Measurements from ENCODE around the gene PRDM4.
A peak's percentile ranks its signal among the peaks of the same experiment; 100 is the strongest.

The PRDM4 gene, protein sequence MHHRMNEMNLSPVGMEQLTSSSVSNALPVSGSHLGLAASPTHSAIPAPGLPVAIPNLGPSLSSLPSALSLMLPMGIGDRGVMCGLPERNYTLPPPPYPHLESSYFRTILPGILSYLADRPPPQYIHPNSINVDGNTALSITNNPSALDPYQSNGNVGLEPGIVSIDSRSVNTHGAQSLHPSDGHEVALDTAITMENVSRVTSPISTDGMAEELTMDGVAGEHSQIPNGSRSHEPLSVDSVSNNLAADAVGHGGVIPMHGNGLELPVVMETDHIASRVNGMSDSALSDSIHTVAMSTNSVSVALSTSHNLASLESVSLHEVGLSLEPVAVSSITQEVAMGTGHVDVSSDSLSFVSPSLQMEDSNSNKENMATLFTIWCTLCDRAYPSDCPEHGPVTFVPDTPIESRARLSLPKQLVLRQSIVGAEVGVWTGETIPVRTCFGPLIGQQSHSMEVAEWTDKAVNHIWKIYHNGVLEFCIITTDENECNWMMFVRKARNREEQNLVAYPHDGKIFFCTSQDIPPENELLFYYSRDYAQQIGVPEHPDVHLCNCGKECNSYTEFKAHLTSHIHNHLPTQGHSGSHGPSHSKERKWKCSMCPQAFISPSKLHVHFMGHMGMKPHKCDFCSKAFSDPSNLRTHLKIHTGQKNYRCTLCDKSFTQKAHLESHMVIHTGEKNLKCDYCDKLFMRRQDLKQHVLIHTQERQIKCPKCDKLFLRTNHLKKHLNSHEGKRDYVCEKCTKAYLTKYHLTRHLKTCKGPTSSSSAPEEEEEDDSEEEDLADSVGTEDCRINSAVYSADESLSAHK

DNA sequence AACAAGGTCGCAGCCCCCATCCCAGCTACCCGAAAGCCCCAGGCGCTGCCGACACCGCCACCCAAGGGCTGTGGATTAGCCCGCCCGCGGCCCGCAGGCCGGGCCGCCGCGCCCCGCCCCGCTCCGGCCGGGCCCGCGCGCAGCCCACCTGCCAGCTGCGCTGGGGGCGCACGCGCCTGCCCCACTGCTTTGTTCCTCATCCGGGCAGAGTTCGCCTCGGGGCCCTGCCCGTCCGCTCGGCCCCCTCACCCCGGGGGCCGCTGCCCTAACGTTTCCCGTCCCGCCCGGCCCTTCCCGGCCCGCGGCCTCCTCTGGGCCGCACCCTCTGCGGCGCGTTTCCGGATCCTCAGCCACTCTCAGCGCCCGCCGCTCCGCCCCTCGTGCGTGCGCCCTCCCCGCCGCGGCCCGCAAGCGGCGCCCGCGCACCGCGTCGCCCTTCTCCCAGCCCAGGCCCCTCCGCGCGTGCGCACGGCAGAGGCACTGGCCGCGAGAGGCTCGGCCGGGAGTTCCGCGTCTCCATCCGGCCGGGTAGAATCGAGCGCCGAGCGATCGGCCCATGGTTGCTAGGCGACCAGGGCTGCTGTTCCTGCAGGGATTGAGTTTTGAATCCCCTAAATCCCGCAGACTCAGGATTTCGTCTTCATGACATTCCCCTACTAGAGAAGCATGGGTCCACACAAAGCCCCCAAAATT, at the start of gene PRDM4:
Gene PRDM4, minus strand, starts transcription at position 329 of the 693 bp plus-strand sequence. CDS start 622 bp downstream, outside the sequence.
- peak; percentile 83 to 90 for DNase-seq

DNA sequence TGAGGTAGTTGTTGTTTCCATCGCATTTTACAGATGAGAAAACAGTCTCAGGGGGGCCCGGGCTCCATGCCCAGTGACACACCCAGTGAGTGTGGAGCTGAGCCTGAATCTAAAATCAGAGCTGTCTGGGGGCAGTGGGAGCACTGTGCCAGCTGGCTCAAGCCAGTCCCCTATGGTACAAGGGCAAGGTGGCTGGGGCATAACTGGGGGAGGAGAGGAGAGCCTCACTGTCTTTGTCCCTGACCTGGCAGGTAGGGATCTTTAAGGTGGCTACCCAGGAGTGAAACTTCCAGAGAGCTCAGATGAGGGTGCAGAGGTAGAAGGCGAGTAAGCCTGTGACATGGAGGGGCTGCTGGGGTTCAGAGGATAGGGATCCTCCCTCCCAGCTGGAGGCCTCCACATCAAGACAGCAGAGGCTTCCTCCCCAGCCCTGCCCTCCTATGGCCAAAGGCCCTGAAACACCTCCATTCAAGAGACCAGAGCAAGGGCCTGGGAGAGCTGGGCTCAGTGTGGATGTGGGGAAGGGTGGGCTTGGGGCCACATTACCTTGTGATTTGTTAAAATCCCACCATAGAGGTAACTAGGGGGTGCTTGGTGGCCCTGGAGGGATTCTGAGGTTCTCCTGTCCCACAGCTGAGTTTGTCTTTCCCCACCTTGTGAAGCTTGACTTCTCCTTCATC, 46.7 kb upstream of the PRDM4 start:
- DNase-seq, result no peak

DNA sequence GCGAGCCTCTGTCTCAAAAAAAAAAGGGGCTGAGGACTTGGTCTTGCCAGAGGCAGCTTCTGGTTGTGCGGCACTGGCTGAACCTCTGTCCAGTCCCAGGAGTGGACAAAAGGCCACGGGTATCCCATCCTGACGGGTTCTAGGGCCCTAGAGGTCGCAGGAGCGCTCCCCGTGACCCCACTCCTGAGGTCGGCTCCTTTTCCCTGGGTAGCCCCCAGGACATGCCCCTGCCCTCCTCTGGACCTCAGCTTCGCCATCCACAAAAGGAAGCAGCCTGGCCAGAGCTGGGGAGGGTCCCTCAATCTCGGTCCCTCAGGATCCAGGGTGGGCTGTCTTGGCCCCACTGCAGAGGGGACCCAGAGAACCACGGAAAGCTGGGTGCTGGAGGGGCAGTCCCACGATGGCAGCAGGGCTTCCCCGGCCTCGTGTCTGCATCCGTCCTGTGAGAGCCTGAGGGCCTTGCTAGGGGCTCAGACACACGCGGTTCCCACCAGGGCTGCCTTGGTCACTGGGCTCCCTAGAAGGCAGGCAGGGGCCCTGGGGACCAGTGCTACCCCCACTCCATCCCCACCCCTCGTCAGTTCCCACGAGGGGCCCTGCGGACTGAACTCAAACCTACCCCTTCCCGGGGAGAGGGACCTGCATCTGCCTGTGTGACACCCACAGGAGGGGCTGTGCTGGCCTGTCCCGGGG, 44.7 kb upstream of the PRDM4 start:
- DNase-seq, result no peak

DNA sequence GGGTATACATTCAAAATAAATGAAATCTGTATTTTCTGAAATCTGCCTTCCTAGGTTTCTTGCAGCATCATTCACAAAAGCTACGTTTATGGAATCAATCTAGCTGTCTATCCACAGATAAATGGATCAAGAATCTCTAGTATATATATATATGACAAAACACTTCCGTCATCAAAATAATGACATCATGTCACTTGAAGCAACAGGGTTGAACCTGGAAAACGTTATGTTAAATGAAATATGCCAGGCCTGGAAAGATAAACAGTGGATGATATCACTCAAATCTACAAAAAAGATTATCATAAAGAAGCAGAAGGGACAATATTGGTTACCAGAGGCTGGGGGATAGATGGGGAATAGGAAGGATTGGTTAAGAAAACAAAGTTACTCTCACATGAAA, 42.2 kb upstream of the PRDM4 start:
- no peak for DNase-seq

DNA sequence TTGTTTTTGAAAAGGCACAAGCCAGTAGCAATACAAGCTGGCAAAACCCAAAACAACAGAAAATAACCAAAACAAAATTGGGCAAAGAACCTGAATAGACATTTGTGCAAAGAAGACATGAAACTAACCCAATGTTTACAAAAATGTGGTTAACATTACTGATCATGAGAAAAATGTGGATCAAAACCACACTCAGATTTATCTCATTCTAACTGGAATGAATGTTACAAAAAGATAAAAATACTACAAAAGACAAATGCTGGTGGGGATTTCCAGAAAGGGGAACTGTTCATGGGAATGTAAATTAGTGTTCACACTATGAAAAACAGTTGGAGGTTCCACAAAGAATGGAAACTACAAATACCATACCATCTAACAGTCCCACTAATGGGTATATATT, 40.2 kb upstream of the PRDM4 start:
- no peak for DNase-seq

DNA sequence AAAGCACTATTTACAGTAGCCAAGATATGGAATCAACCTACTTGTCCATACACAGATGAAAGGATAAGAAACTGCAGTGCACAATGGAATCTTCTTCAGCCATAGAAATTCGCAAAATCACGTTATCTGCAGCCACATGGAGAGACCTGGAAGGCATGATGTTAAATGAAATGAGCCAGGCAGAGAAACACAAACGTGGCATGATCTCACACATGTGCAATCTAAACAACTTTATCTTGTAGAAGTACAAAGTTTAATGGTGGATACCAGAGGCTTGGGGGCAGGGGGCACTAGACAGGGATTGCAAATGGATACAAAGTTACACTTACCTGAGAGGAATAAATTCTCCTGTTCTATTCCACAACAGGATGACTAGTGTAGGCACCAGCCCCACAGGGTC, 37.6 kb upstream of the PRDM4 start:
- DNase-seq, result no peak

DNA sequence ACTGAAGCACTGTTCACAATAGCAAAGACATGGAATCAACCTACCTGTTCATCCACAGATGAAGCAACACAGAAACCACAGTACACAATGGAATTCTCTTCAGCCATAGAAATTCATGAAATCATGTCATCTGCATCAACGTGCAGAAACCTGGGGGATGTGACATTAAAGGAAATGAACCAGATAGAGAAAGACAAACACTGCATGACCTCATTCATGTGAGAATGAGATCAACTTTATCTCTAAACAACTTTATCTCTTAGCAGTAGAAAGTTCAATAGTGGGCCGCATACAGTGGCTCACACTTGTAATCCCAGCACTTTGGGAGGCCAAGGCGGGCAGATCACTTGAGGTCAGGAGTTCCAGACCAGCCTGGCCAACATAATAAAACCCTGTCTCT, 33.5 kb upstream of the PRDM4 start:
- DNase-seq, result no peak

DNA sequence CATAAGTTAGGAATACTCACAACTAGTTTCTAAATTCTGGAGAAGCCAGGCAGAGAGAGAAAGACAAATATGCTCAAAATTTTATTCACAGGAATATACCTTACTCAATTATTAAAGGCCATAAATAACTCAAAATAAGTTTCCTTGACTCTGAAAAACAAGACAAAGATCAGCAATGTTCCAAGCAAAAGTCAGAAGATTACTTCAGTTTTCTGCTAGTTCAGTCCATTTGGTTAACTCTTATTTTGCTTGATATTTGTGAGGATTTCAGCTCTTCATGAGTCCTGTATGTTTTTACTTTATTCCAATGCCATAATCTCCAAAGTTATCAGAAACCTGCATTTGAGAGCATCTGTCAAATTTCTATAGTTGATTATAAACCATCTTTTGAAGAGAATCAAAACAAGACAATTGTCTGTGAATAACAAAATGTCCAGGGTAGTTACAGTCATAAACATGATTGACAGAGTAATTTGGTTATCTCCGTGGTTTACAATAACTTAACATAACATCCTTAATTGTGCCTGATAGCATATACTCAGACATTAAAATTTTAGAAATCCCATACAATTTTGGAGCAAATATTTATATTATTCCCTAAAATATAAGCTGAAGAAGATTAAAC, 30.6 kb upstream of the PRDM4 start:
- DNase-seq, result no peak

DNA sequence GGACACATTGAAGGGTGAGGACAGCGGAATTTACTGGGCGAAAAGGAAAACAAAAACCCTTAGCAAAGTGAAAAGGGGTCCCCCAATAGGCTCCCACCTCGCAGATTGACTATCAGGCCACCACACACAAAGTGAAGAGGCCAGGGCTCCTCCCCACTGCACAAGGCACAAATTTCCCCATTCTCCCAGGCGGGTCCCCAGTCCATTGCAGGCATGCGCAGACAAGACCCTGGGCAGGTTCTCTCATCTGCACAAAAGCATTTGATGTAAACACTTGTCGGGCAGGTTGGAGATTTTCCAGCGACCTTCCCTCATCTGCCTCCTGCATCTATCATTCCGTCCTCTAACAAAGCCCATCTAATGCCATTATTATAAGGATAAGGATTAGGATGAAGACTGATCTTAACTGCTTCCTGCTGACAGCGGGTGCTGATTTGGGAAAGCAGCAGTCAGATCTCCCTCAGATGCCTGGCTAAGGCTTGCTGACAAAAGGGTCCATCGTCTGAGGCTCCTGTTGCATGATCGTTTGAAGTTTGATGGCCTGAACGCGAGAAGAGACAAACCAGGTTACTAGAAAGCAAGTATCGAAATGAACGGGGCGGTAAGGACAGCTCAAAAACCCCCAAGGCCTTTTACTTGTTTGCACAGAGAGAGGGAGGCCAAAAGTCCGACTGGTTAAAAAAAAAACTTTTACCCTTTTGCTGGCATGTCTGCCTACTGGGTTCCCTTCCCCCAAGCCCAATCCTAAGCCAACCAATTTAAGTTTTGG, 27.9 kb upstream of the PRDM4 start:
- no peak for DNase-seq

DNA sequence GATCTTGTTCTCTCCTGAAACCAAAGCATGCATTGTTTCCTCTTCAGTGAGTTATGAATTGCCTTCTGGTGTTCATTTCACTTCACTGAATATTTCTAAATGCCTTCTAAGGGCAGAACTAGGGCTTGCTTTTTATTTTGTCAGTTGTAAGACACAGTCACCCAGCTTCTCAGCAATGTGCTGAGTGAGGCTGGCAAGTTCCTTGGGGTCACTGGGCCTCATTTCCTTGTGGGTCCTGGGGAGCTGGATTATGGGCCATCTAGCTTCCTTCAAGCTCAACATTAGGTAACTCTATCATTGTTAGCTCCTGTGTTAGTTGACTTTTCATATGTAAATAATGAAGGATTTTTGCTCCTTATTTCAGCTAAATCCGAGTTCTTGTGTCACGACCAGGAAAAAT, 27.3 kb upstream of the PRDM4 start:
- no peak for DNase-seq

DNA sequence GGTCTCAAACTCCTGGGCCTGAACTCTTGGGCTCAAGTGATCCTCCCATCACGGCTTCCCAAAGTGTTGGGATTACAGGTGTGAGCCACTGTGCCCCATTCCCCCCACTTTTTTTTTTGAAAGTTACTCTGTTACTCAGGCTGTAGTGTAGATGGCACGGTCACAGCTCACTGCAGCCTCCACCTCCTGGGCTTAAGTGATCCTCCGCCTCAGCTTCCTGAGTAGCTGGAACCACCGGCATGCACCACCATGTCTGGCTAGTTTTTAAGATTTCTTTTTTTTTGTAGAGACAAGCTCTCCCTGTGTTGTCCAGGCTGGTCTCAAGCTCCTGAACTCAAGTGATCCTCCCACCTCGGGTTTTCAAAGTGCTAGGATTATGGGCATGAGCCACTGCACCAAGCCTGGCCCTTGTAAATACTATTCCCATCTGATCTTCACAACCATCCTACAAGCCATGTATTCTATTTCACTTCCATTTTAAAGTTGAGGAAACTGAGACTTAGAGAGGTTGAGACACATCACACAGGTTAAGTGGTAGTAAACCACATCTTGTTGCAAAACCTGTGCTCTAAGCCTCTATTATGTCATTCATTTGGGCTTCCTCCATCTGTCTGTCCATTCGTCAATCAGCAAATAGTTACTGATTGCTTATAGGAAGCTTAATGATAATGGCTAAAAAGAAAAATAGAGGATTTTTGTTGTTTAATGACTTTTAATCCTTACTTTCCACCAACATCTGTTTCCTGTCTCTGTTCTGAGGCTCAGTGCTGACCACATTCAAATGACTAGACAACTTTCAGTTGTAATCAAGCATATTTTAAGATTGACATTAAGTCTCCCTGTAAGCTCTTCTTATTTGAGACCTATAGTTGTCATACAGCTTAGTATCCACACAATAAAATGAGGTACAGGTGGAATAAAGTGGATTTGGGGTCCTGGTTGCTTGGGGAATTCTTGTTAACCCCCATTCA, 22.8 kb upstream of the PRDM4 start:
- no peak for DNase-seq

DNA sequence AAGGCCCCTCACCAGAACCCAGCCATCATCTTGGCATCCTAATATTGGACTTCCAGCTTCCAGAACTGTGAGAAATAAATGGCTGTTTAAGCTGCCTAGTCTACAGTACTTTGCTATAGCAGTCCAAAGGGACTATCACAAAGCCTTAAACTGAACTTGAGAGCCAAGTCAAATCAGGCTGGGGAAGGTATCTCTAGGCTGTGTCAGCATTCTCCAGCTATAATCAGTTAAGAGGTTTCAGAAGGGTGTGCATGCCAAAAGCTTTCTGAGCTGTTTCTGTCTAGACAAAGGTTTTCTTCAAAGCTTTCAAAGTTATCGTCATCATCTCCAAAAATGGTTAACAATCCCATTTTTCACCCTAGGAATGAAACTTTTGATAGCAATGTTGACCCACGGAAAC, 21.1 kb upstream of the PRDM4 start:
- no peak for DNase-seq

DNA sequence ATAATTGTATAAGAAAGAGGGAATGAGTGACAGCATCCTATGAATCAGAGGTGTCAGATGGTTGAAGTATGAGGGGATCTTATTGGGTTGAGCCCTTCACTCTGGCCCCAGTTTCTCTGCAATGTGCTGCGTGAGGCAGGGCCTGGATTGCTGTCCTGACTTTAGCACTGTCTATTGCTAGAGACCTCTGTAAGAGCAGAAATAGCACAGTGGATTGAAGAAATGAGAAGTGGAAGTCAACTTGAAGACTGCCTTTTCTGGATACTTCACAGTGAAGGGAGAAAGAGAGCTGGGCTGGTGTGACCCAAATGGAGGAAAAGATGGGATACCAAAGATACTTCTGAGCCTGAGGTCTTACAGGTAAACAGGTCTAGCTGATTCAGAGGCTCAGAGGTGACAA, 19.4 kb upstream of the PRDM4 start:
- no peak for DNase-seq

DNA sequence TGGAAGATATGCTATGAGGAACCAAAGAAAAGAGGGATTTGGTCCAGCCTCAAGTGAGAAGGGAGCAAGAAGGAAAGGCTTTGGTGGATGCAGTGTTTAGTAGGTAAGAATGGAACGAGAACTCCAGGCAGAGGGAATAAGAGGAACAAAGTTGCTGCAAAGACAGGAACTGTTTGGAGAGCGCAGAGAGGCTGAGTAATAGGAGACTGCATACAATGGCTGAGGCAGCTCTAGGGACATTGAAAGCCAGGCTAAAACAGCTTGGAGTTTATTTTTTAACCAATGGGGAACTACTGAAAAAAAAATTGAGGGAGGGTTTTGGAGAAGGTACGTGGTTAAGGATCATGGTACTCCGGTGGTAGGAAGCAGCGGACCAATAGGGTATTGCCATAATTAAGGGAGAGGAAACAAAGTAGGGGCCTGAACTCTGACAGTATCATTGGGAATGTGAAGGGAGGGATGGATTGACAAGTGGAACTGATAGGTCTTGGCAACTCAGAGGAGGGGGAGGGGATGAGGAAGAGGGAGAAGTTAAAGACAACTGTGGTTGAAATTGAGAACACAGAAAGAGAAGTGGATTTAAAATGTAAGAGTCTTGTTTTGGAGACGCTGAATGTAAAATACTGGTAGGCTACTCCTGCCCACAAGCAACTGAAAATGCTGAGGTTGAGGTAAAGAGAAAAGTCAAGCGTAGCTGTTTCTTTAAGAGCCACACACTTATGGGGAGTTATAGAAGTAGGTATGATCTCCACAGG, 18.3 kb upstream of the PRDM4 start:
- DNase-seq, result no peak

DNA sequence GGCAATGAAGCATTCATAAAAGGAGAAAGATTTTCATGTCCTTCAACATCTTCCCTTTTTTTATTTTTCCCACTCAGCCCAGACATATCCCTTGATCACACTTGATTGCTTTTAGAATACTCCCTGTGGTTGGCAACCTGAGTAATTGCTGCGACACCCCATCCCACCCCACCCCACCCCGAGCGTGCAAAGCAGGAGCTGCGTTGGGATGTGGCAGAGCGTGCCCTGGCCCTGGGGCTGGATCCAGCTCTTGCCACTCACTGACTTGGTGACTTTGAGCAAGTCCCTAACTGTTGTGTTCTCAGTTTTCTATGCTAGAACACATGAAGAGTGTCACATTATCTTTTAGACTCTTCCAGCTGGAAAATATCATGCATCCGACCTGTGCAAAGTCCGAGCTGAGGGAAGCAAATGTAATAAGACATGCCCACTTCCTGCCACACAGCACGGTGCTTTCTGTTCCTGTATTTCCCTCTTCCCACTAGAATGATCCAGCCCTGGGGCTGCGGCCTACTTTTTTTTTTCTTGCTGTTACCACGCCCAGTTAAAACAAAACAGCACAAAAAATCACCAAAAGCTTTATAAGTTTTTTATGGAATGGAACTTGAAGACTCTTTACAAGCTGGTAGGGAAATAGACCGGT, 17.6 kb upstream of the PRDM4 start:
- no peak for DNase-seq

DNA sequence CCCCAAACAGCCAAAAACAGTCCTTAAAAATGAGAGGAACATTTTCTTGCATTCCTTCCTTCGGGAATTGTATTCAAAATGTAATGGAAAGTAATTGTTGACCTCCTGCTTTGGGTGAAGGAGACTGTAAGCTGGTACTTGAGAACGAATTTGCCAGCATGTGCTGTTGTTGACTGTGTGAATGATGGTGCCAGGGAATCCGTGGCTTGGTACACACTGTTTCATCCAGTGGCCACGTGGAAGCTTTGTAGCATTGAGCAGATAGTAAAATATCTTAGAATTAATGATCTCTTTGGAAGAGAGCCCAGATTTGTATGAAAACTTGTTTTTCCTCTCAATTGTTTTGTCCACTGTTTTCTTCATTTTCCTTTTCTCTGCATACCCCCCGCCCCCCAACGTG, 15.2 kb upstream of the PRDM4 start:
- DNase-seq, result no peak

DNA sequence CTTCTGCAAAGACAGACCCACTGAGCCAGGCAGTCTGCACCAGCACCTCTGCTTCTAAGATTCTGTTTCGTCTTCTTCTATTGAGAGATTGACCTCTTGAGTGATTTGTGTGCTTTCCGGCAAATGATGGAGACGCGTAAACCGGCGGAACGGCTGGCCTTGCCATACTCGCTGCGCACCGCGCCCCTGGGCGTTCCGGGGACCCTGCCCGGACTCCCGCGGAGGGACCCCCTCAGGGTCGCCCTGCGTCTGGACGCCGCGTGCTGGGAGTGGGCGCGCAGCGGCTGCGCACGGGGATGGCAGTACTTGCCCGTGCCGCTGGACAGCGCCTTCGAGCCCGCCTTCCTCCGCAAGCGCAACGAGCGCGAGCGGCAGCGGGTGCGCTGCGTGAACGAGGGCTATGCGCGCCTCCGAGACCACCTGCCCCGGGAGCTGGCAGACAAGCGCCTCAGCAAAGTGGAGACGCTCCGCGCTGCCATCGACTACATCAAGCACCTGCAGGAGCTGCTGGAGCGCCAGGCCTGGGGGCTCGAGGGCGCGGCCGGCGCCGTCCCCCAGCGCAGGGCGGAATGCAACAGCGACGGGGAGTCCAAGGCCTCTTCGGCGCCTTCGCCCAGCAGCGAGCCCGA, 14.3 kb upstream of the PRDM4 start:
- DNase-seq, result no peak
